IMR-90 (cell line): Measurements from ENCODE around the gene TMEM50B. TPM values are rescaled to one million over a fixed set of nuclear protein-coding genes. Genes with fewer than 3 reads are reported as not detected.
"Not testable (repeated sequence)": the region's sequence is repeated elsewhere in the genome, so short reads cannot be mapped to it uniquely, and the experiment has no call there.

Experiments
- ATAC-seq: fragments of 200-7000 bp; cut with Tn5 transposase; 2 replicates; pipeline ENCODE4 v1.9.1; 2020; ENCODE audit warnings: low read depth, mild to moderate bottlenecking, moderate library complexity
- BruUV-seq: library from RNA; stranded (reverse); fragments of 400-500 nt; replicated peaks from 2 replicates; lab custom pipeline; 2021; lab: Mats Ljungman, UMichigan
- CTCF ChIA-PET: fragments of 300-600 bp; formaldehyde crosslinking; extraction: SDS; loops from one replicate; lab custom pipeline; 2021; ENCODE audit warnings: antibody characterized with exemption; lab: Yijun Ruan, JAX
- POLR2A ChIA-PET: fragments of 300-600 bp; sonication (Branson Sonifier 250); formaldehyde crosslinking; loops from one replicate; lab custom pipeline; 2022; ENCODE audit warnings: antibody characterized with exemption; ENCODE audit not compliant: unreplicated experiment; lab: Charles Lee
- DNase-seq: peaks from one replicate; pipeline ENCODE4 v3.0.0; 2013
- H2AFZ ChIP-seq: replicated peaks from 2 replicates; pipeline ENCODE3; 2013; ENCODE audit warnings: low read length, mild to moderate bottlenecking; ENCODE audit not compliant: poor library complexity
- H2AK5ac ChIP-seq: 2 replicates; pipeline ENCODE4 v1.6.1; 2013; ENCODE audit warnings: low read depth, low read length, inconsistent platforms
- H2AK9ac ChIP-seq: replicated peaks from 2 replicates; pipeline ENCODE3; 2013; ENCODE audit warnings: mild to moderate bottlenecking, low read depth, low read length, moderate library complexity; ENCODE audit not compliant: poor library complexity
- H2BK120ac ChIP-seq: 2 replicates; pipeline ENCODE4 v1.6.1; 2013; ENCODE audit warnings: low read depth, low read length, inconsistent platforms
- H2BK15ac ChIP-seq: 3 replicates; pipeline ENCODE4 v1.6.1; 2013; ENCODE audit warnings: low read depth, low read length, inconsistent platforms
- H2BK20ac ChIP-seq: 2 replicates; pipeline ENCODE4 v1.6.1; 2013; ENCODE audit warnings: low read depth, mild to moderate bottlenecking, inconsistent platforms, low read length, moderate library complexity
- H2BK5ac ChIP-seq: 2 replicates; pipeline ENCODE4 v1.6.1; 2013; ENCODE audit warnings: mild to moderate bottlenecking, low read depth, low read length, inconsistent platforms; ENCODE audit not compliant: poor library complexity, severe bottlenecking
- H3K14ac ChIP-seq: replicated peaks from 2 replicates; pipeline ENCODE4 v1.6.1; 2013; ENCODE audit warnings: low read depth, low read length, inconsistent platforms
- H3K18ac ChIP-seq: 2 replicates; pipeline ENCODE4 v1.6.1; 2013; ENCODE audit warnings: low read depth, low read length, control low read depth
- H3K23ac ChIP-seq: 2 replicates; pipeline ENCODE4 v1.6.1; 2013; ENCODE audit warnings: low read depth, low read length, inconsistent platforms
- H3K27ac ChIP-seq: 2 replicates; pipeline ENCODE4 v1.5.1; 2013; ENCODE audit warnings: mild to moderate bottlenecking, control low read depth, low read length; ENCODE audit not compliant: insufficient read depth
- H3K27me3 ChIP-seq: 2 replicates; pipeline ENCODE4 v1.6.1; 2013; ENCODE audit warnings: low read length; ENCODE audit not compliant: control insufficient read depth, insufficient read depth
- H3K36me3 ChIP-seq: 2 replicates; pipeline ENCODE4 v1.6.1; 2013; ENCODE audit warnings: low read length, mixed read lengths; ENCODE audit not compliant: control insufficient read depth, insufficient read depth
- H3K4ac ChIP-seq: 2 replicates; pipeline ENCODE4 v1.6.1; 2013; ENCODE audit warnings: low read depth, low read length, inconsistent platforms
- H3K4me1 ChIP-seq: 2 replicates; pipeline ENCODE4 v1.6.1; 2013; ENCODE audit warnings: low read length, mixed read lengths; ENCODE audit not compliant: control insufficient read depth, insufficient read depth
- H3K4me2 ChIP-seq: 2 replicates; pipeline ENCODE4 v1.6.1; 2013; ENCODE audit warnings: low read depth, mild to moderate bottlenecking, control low read depth, low read length, moderate library complexity
- H3K4me3 ChIP-seq: 2 replicates; pipeline ENCODE4 v1.5.1; 2013; ENCODE audit warnings: low read depth, mild to moderate bottlenecking, control low read depth, low read length, moderate library complexity; ENCODE audit not compliant: insufficient read depth
- H3K56ac ChIP-seq: 2 replicates; pipeline ENCODE4 v1.6.1; 2013; ENCODE audit warnings: low read length, inconsistent platforms; ENCODE audit not compliant: insufficient read depth; ENCODE audit errors: extremely low read depth
- H3K79me1 ChIP-seq, 2 experiments: 2 replicates each; pipeline ENCODE4 v1.6.1; 2013; ENCODE audit warnings: low read length in 2 of 2, inconsistent platforms in 1 of 2, low read depth in 1 of 2
- H3K9ac ChIP-seq: 2 replicates; pipeline ENCODE4 v1.6.1; 2013; ENCODE audit warnings: low read depth, low read length, control low read depth
- H3K9me1 ChIP-seq: 2 replicates; pipeline ENCODE4 v1.6.1; 2013; ENCODE audit warnings: low read length, inconsistent platforms; ENCODE audit not compliant: insufficient read depth
- H3K9me3 ChIP-seq: 2 replicates; pipeline ENCODE4 v1.6.1; 2013; ENCODE audit warnings: low read length; ENCODE audit not compliant: control insufficient read depth, insufficient read depth
- H4K20me1 ChIP-seq: 2 replicates; pipeline ENCODE4 v1.6.1; 2013; ENCODE audit warnings: low read length, inconsistent platforms; ENCODE audit not compliant: insufficient read depth
- H4K5ac ChIP-seq: 2 replicates; pipeline ENCODE4 v1.6.1; 2013; ENCODE audit warnings: mild to moderate bottlenecking, low read depth, low read length, control low read depth
- H4K8ac ChIP-seq, 2 experiments: 2 replicates each; pipeline ENCODE4 v1.6.1; 2013; ENCODE audit warnings: low read depth in 2 of 2, low read length in 2 of 2, control low read depth in 1 of 2, inconsistent platforms in 1 of 2
- H4K91ac ChIP-seq: 2 replicates; pipeline ENCODE4 v1.6.1; 2013; ENCODE audit warnings: low read depth, low read length, inconsistent platforms; ENCODE audit not compliant: insufficient read depth
- BHLHE40 ChIP-seq: fragments of 150-350 bp; IDR thresholded peaks from 2 replicates; pipeline ENCODE4 v1.6.1; 2016; ENCODE audit warnings: mild to moderate bottlenecking, low read depth, low read length
- WGBS, 2 experiments: methylation state at CpG; one replicate each; pipeline versions ENCODE4 v1.1.5 to v1.1.7; 2013; ENCODE audit warnings: missing lambda C conversion rate in 2 of 2; ENCODE audit not compliant: insufficient read length in 1 of 2; ENCODE audit errors: extremely low coverage in 2 of 2; 5-methylcytosine and 5-hydroxymethylcytosine counted together
- dilution Hi-C: fragments of 300-500 bp; cut with HindIII; formaldehyde crosslinking; loops from one replicate; pipeline ENCODE4 v1.14.3; 2018; ENCODE audit warnings: low sequenced_read_pairs; ENCODE audit not compliant: unreplicated experiment
- in situ Hi-C: fragments of 300-500 bp; cut with MboI; formaldehyde crosslinking; loops from 3 replicates; pipeline ENCODE4 v1.14.3; 2019; ENCODE audit warnings: low sequenced_read_pairs, inconsistent platforms, mixed read lengths
- intact Hi-C: fragments of 100-400 bp; cut with micrococcal nuclease; formaldehyde crosslinking; loops from 2 replicates; pipeline ENCODE4 v1.10.0; 2022
- polyA plus RNA-seq, 3 experiments: library from polyadenylated mRNA; depleted of rRNA; stranded (reverse); fragments of >200 nt; gene quantifications; 2 replicates each; pipeline ENCODE4 v1.2.3, GENCODE V29; 2012; ENCODE audit warnings: low replicate concordance in 1 of 3
- total RNA-seq: library from RNA; depleted of rRNA; stranded (reverse); fragments of >200 nt; gene quantifications from 2 replicates; pipeline ENCODE4 v1.2.3, GENCODE V29; 2012

Gene TMEM50B
- total and polyA plus RNA-seq, 2 of the 4 experiments (the other 2 are of a cell fraction) = 10.9 to 25.9 TPM

DNA sequence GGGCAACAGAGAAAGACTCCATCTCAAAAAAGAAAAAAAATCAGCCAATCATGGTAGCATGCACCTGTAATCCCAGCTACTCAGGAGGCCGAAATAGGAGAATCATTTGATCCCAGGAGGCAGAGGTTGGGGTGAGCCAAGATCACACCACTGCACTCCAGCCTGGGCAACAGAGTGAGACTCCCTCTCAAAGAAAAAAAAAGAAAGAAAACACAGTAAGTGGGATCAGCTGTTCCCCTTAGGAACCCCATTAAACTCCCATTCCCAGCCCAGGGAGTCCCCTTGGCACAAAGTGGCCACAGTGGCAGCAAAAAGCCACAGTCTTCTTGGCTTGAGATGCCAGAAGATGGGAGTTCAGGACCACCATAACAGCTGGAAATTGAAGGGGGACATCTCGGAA, 9.1 kb downstream of the TMEM50B start:
- no CpG with 5 or more reads among the region's 2 CpGs for WGBS, 2 experiments
- DNase-seq (no peak), ATAC-seq (no peak)
- H4K91ac ChIP-seq = no peak overlapping the region
- in situ Hi-C loops (loop anchor here (25.0 kb wide), 1 partner anchor 483 kb away; no protein-coding TSS in a partner anchor), intact Hi-C loops (no loop called here), dilution Hi-C loops (no loop called here)
- peaks cover 7 to 41% of the 10 kb centered on the region in 2 experiments; a peak in 3 of 4 replicates for H3K79me1 ChIP-seq
- BruUV-seq = no TSS peak
- H4K8ac ChIP-seq = no peak overlapping the region
- no peaks in the 10 kb centered on the region for H3K27me3 ChIP-seq
- no peak overlapping the region for H3K18ac ChIP-seq
- H2BK120ac ChIP-seq = no peak overlapping the region
- H2AK5ac ChIP-seq = no peak overlapping the region
- no peak overlapping the region for H2BK15ac ChIP-seq
- no peak for TF ChIP-seq BHLHE40
- H3K4me3 ChIP-seq = no peak overlapping the region
- H3K23ac ChIP-seq = no peak overlapping the region
- no peak overlapping the region for H2BK20ac ChIP-seq
- peaks cover 1% of the 10 kb centered on the region; the same call in 1 of the 2 replicates for H3K9me3 ChIP-seq
- H3K4ac ChIP-seq = no peak overlapping the region
- H3K36me3 ChIP-seq = no peaks in the 10 kb centered on the region
- H4K20me1 ChIP-seq = no peaks in the 10 kb centered on the region
- H2AFZ ChIP-seq = no peak overlapping the region
- H2BK5ac ChIP-seq = no peak overlapping the region
- ChIA-PET CTCF (no interaction called here), POLR2A (no interaction called here)
- H3K56ac ChIP-seq = no peak overlapping the region
- no peak overlapping the region for H4K5ac ChIP-seq
- H3K9me1 ChIP-seq = no peaks in the 10 kb centered on the region
- H3K27ac ChIP-seq = no peak overlapping the region
- H3K4me1 ChIP-seq = no peaks in the 10 kb centered on the region
- H3K4me2 ChIP-seq = no peak overlapping the region
- no peak overlapping the region for H2AK9ac ChIP-seq
- no peak overlapping the region for H3K14ac ChIP-seq
- no peak overlapping the region for H3K9ac ChIP-seq

DNA sequence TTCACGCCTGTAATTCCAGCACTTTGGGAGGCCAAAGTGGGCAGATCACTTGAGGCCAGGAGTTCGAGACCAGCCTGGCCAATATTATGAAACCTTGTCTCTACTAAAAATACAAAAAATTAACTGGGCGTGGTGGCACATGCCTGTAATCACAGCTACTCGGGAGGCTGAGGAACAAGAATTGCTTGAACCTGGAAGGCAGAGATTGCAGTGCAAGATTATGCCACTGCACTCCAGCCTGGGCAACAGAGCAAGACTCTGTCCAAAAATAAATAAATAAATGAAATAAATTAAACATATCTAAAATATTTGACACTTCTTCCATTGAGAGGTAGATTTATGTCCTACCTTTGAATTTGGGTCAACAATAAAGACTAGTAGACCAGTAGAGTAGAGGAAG, 10.6 kb downstream of the TMEM50B start:
- H4K20me1 ChIP-seq, H4K8ac ChIP-seq, H4K91ac ChIP-seq, H3K23ac ChIP-seq, H2BK120ac ChIP-seq, H3K56ac ChIP-seq, H3K18ac ChIP-seq, H3K27me3 ChIP-seq, H2BK15ac ChIP-seq, H3K4ac ChIP-seq, H3K36me3 ChIP-seq, BruUV-seq, H2AK9ac ChIP-seq, dilution Hi-C loops, CTCF ChIA-PET, H2AFZ ChIP-seq, DNase-seq, ATAC-seq, H3K27ac ChIP-seq, H3K14ac ChIP-seq, H3K4me1 ChIP-seq, POLR2A ChIA-PET, H2BK5ac ChIP-seq, intact Hi-C loops, H3K9me3 ChIP-seq, H4K5ac ChIP-seq, H3K4me2 ChIP-seq, H2BK20ac ChIP-seq, H3K4me3 ChIP-seq, H3K9me1 ChIP-seq, H3K9ac ChIP-seq, H2AK5ac ChIP-seq: not testable (repeated sequence)
- in situ Hi-C loops = loop anchor here (25.0 kb wide), 1 partner anchor 482 kb away; no protein-coding TSS in a partner anchor
- WGBS, 2 experiments = no CpG with 5 or more reads among the region's 4 CpGs
- H3K79me1 ChIP-seq = peaks cover 7 to 36% of the 10 kb centered on the region in 2 experiments; a peak in 3 of 4 replicates
